ENCODE measurements around the gene VPS13A. TPM values are rescaled to one million over a fixed set of nuclear protein-coding genes. Genes with fewer than 3 reads are reported as not detected.

VPS13A gene
- total RNA-seq, 1 experiment from 2014 or later = 31.5 TPM

DNA sequence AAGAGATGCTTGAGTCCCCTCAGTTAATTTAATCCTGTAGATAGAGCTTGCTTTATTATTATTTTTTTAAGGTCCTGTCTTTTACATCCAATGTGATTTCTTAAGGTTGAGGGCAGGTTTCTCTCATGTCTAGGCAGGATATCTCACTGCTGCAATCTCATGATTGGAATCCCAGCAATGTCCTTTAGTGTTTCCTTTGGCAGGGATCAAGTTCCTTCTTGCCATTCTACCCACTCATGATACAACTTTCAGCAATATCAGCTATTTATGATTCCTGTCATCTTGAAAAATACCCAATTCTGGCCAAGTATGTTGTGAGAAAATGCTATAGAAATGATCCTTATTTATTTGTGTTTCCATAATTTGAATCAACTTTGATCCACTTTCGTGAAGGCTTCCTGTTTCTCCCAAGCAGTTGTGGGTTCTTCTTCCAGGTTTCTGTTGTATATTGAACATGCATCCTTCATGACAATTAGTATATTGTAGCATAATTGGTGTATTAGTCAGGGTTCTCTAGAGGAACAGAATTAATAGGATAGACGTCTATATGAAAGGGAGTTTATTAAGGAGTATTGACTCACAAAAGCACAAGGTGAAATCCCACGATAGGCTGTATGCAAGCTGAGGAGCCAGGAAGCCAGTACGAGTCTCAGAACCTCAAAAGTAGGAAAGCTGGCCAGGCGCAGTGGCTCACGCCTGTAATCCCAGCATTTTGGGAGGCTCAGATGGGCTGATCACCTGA is 18.4 kb upstream of the VPS13A start (continued):
- TF ChIP-seq, protein P1, sequence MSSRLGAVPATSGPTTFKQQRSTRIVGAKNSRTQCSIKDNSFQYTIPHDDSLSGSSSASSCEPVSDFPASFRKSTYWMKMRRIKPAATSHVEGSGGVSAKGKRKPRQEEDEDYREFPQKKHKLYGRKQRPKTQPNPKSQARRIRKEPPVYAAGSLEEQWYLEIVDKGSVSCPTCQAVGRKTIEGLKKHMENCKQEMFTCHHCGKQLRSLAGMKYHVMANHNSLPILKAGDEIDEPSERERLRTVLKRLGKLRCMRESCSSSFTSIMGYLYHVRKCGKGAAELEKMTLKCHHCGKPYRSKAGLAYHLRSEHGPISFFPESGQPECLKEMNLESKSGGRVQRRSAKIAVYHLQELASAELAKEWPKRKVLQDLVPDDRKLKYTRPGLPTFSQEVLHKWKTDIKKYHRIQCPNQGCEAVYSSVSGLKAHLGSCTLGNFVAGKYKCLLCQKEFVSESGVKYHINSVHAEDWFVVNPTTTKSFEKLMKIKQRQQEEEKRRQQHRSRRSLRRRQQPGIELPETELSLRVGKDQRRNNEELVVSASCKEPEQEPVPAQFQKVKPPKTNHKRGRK (CRISPR knock-in tag; IDR thresholded peaks at IDR 0.05; ENCODE audit: borderline replicate concordance) = no peak
- TF ChIP-seq PRRX2 (CRISPR knock-in tag; IDR thresholded peaks at IDR 0.05) (no peak), ZNF396 (CRISPR knock-in tag; IDR thresholded peaks at IDR 0.05; ENCODE audit: borderline replicate concordance) (no peak), GRHL2 (CRISPR knock-in tag; IDR thresholded peaks at IDR 0.05; ENCODE audit: insufficient replicate concordance, severe bottlenecking) (no peak), FOXP1 (CRISPR knock-in tag; IDR thresholded peaks at IDR 0.05; ENCODE audit: borderline replicate concordance) (no peak)
- TF ChIP-seq, protein P2, sequence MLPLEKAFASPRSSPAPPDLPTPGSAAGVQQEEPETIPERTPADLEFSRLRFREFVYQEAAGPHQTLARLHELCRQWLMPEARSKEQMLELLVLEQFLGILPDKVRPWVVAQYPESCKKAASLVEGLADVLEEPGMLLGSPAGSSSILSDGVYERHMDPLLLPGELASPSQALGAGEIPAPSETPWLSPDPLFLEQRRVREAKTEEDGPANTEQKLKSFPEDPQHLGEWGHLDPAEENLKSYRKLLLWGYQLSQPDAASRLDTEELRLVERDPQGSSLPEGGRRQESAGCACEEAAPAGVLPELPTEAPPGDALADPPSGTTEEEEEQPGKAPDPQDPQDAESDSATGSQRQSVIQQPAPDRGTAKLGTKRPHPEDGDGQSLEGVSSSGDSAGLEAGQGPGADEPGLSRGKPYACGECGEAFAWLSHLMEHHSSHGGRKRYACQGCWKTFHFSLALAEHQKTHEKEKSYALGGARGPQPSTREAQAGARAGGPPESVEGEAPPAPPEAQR (CRISPR knock-in tag; IDR thresholded peaks at IDR 0.05) = no peak

DNA sequence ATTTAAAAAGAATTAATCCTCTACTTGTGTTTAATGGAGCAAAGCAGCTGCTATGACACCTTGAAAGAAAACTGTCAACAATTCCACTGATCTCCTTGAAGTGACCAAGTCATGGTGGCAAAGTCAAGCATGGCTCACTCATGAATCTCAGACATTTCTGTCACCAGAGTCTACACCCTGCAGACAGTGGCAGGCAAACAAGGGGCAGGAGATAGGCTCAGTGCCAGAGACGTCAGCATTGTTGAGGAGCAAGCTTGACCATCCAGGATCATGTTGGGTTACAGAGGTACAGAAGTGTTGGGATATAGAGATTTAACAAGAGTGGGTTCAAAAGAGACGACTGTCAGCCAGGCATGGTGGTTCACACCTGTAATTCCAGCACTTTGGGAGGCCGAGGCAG is 16.1 kb upstream of the VPS13A start:
- Mint-ChIP-seq H3K27me3 (ENCODE audit: low read depth) (no peaks in the 10 kb centered on the region; the same call in 1 of the 2 replicates), H3K9me3 (peaks cover 12% of the 10 kb centered on the region), H3K4me1 (peaks cover under 1% of the 10 kb centered on the region), H3K4me3 (no peak overlapping the region), H3K36me3 (peaks cover 3% of the 10 kb centered on the region; the same call in 1 of the 2 replicates), H3K27ac (no peak overlapping the region)
- POLR2A ChIA-PET = no interaction called here
- DNase-seq (ENCODE audit: low spot score) = no peak
- CTCF ChIA-PET = interaction anchor here (1.1 to 2.6 kb wide), 3 partner anchors 10 to 184 kb away, joined by 4 to 7 read pairs (median 4); partner anchors contain the start of gene VPS13A
- ATAC-seq = no peak
- no peak for TF ChIP-seq ZNF232 (CRISPR knock-in tag; IDR thresholded peaks at IDR 0.05)
- TF ChIP-seq, protein P3, sequence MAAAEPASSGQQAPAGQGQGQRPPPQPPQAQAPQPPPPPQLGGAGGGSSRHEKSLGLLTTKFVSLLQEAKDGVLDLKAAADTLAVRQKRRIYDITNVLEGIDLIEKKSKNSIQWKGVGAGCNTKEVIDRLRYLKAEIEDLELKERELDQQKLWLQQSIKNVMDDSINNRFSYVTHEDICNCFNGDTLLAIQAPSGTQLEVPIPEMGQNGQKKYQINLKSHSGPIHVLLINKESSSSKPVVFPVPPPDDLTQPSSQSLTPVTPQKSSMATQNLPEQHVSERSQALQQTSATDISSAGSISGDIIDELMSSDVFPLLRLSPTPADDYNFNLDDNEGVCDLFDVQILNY (CRISPR knock-in tag; IDR thresholded peaks at IDR 0.05) = no peak
- TF ChIP-seq, protein P4, sequence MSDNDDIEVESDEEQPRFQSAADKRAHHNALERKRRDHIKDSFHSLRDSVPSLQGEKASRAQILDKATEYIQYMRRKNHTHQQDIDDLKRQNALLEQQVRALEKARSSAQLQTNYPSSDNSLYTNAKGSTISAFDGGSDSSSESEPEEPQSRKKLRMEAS (CRISPR knock-in tag; IDR thresholded peaks at IDR 0.05) = no peak
- no peak for TF ChIP-seq SMAD4 (CRISPR knock-in tag; IDR thresholded peaks at IDR 0.05)
- TF ChIP-seq, protein P5, sequence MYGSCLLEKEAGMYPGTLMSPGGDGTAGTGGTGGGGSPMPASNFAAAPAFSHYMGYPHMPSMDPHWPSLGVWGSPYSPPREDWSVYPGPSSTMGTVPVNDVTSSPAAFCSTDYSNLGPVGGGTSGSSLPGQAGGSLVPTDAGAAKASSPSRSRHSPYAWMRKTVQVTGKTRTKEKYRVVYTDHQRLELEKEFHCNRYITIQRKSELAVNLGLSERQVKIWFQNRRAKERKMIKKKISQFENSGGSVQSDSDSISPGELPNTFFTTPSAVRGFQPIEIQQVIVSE (CRISPR knock-in tag; IDR thresholded peaks at IDR 0.05; ENCODE audit: borderline replicate concordance) = no peak
- TF ChIP-seq SMAD3 (CRISPR knock-in tag; IDR thresholded peaks at IDR 0.05; ENCODE audit: borderline replicate concordance) = no peak
- TF ChIP-seq TP53 (CRISPR knock-in tag; IDR thresholded peaks at IDR 0.05) = no peak
- TF ChIP-seq OVOL2 (CRISPR knock-in tag; IDR thresholded peaks at IDR 0.05; ENCODE audit: borderline replicate concordance) = no peak
- TF ChIP-seq JAZF1 (CRISPR knock-in tag; IDR thresholded peaks at IDR 0.05) = no peak
- TF ChIP-seq, protein P6, sequence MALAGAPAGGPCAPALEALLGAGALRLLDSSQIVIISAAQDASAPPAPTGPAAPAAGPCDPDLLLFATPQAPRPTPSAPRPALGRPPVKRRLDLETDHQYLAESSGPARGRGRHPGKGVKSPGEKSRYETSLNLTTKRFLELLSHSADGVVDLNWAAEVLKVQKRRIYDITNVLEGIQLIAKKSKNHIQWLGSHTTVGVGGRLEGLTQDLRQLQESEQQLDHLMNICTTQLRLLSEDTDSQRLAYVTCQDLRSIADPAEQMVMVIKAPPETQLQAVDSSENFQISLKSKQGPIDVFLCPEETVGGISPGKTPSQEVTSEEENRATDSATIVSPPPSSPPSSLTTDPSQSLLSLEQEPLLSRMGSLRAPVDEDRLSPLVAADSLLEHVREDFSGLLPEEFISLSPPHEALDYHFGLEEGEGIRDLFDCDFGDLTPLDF (CRISPR knock-in tag; IDR thresholded peaks at IDR 0.05) = no peak
- TF ChIP-seq NR3C1 (CRISPR knock-in tag; conservative IDR thresholded peaks at IDR 0.05; ENCODE audit: low read depth) = no peak
- no peak for TF ChIP-seq CREB1 (CRISPR knock-in tag; IDR thresholded peaks at IDR 0.05)

Data from WTC11 (cell line).